Prostate gland (tissue), 2 donors: ENCODE data around the gene PTPDC1.

ENCODE experiments used
- CTCF ChIP-seq, 4 experiments: fragments of 200-600 bp in 2 of 4; fragments of 450-650 bp in 2 of 4; sonication (generic) in 2 of 4; IDR thresholded peaks; 1 replicate in 3 of 4; 2 replicates in 1 of 4; pipeline ENCODE4 v1.5.1; 2016 to 2019; ENCODE audit warnings: antibody characterized with exemption in 4 of 4, mild to moderate bottlenecking in 2 of 4, moderate library complexity in 2 of 4
- POLR2A ChIP-seq: fragments of 450-650 bp; IDR thresholded peaks from one replicate; pipeline ENCODE4 v1.6.1; 2016; ENCODE audit warnings: antibody characterized with exemption, mild to moderate bottlenecking
- POLR2AphosphoS5 ChIP-seq: sonication (generic); formaldehyde crosslinking; IDR thresholded peaks from one replicate; pipeline ENCODE4 v1.6.1; 2017; ENCODE audit warnings: antibody characterized with exemption

GRCh38 chr9:94068257-94068656 is 16.0 kb upstream of the PTPDC1 start:
- no peak for TF ChIP-seq CTCF (IDR thresholded peaks at IDR 0.05)
- no peak for TF ChIP-seq POLR2AphosphoS5
- no peak for TF ChIP-seq POLR2A
